Subcutaneous adipose tissue (tissue), 4 donors: ENCODE results near the gene ANXA2R. TPM values are rescaled to one million over a fixed set of nuclear protein-coding genes. Genes with fewer than 3 reads are reported as not detected.

Source experiments
- CTCF ChIP-seq: fragments of 450-650 bp; IDR thresholded peaks from one replicate; pipeline ENCODE4 v1.5.1; 2016; ENCODE audit warnings: low read depth, mild to moderate bottlenecking, control low read depth, antibody characterized with exemption, moderate library complexity
- total RNA-seq, 4 donors: library from RNA; depleted of rRNA; stranded (reverse); fragments of >200 nt; gene quantifications; one replicate each; pipeline ENCODE4 v1.1.0, GENCODE V29; 2016

Gene ANXA2R
- total RNA-seq, 4 donors from 2014 or later = 1.3 to 6.4 (median 4.2) TPM

GRCh38 chr5:43042626-43043399, 2.7 kb upstream of the ANXA2R start:
- no peak for TF ChIP-seq CTCF

GRCh38 chr5:43042176-43042625, 2.1 kb upstream of the ANXA2R start:
- no peak for TF ChIP-seq CTCF

- TF ChIP-seq CTCF = no peak
Measured at GRCh38 chr5:43041669-43042175, 1.6 kb upstream of the ANXA2R start.

GRCh38 chr5:43041110-43041668, 1.1 kb upstream of the ANXA2R start:
- TF ChIP-seq CTCF = no peak

GRCh38 chr5:43039471-43040286, 440 bp downstream of the ANXA2R start:
- no peak for TF ChIP-seq CTCF

- no peak for TF ChIP-seq CTCF
Measured at GRCh38 chr5:43039152-43039470, 1.0 kb downstream of the ANXA2R start.

GRCh38 chr5:43038496-43038989, 1.6 kb downstream of the ANXA2R start:
- no peak for TF ChIP-seq CTCF
